GM19193 (cell line): ENCODE measurements around the gene MKI67.

Source experiments
- POLR2A ChIP-seq: IDR thresholded peaks from 4 replicates; pipeline ENCODE4 v1.6.1; 2011; ENCODE audit not compliant: insufficient read depth, insufficient read length; ENCODE audit errors: extremely low read depth

MKI67 gene

GRCh38 chr10:128084364-128084763, 41.9 kb downstream of the MKI67 start:
- no peak for TF ChIP-seq POLR2A

- TF ChIP-seq POLR2A = no peak
These were observed 42.9 kb downstream of the MKI67 start for GRCh38 chr10:128083191-128083895.

GRCh38 chr10:128081720-128082119, 44.5 kb downstream of the MKI67 start:
- TF ChIP-seq POLR2A = no peak

- no peak for TF ChIP-seq POLR2A
These were observed 45.0 kb downstream of the MKI67 start for GRCh38 chr10:128081222-128081621.

- TF ChIP-seq POLR2A = no peak
These were observed 45.6 kb downstream of the MKI67 start for GRCh38 chr10:128080641-128081040.

GRCh38 chr10:128080231-128080630, 46.0 kb downstream of the MKI67 start:
- TF ChIP-seq POLR2A = no peak

GRCh38 chr10:128078136-128078969, 47.9 kb downstream of the MKI67 start:
- TF ChIP-seq POLR2A = no peak

GRCh38 chr10:128077155-128077875, 48.9 kb downstream of the MKI67 start:
- TF ChIP-seq POLR2A = no peak

GRCh38 chr10:128074589-128074988, 51.6 kb downstream of the MKI67 start:
- no peak for TF ChIP-seq POLR2A

- no peak for TF ChIP-seq POLR2A
These were observed 52.3 kb downstream of the MKI67 start for GRCh38 chr10:128073890-128074289.

GRCh38 chr10:128072941-128073645, 53.1 kb downstream of the MKI67 start:
- TF ChIP-seq POLR2A = no peak

- TF ChIP-seq POLR2A = no peak
These were observed 54.2 kb downstream of the MKI67 start for GRCh38 chr10:128072046-128072445.

GRCh38 chr10:128071417-128071782, 54.8 kb downstream of the MKI67 start:
- no peak for TF ChIP-seq POLR2A

- TF ChIP-seq POLR2A = no peak
These were observed 55.4 kb downstream of the MKI67 start for GRCh38 chr10:128070721-128071416.

GRCh38 chr10:128070161-128070560, 56.1 kb downstream of the MKI67 start:
- TF ChIP-seq POLR2A = no peak
